ENCODE results near the gene MT4.

- TF ChIP-seq CTCF (IDR thresholded peaks at IDR 0.05 in 8 of 11, conservative IDR thresholded peaks at IDR 0.05 in 3 of 11), result no peak
- no peak for TF ChIP-seq POLR2AphosphoS5 (IDR thresholded peaks at IDR 0.05)
- no peak for TF ChIP-seq POLR2A (IDR thresholded peaks at IDR 0.05)
Observed at GRCh38 chr16:56616608-56617211, 51.8 kb downstream of the MT4 start.
